GM23248 (cell line): ENCODE measurements around the gene S100A1.

Experiments used
- EZH2 ChIP-seq: fragments of 200-600 bp; sonication (generic); IDR thresholded peaks from 2 replicates; pipeline ENCODE4 v1.6.1; 2018; ENCODE audit warnings: antibody characterized with exemption, mild to moderate bottlenecking; ENCODE audit not compliant: insufficient read depth, poor library complexity, severe bottlenecking
- EZH2phosphoT487 ChIP-seq: fragments of 200-600 bp; sonication (generic); IDR thresholded peaks from 2 replicates; pipeline ENCODE4 v1.6.1; 2018; ENCODE audit warnings: antibody characterized with exemption, moderate library complexity, mild to moderate bottlenecking, low read depth; ENCODE audit not compliant: insufficient read depth

- TF ChIP-seq EZH2 (no peak), EZH2phosphoT487 (no peak)
Measured at GRCh38 chr1:153643100-153643499, 14.9 kb downstream of the S100A1 start.
